Measurements from ENCODE around the gene EIF3K.
"Not testable (repeated sequence)": the region's sequence is repeated elsewhere in the genome, so short reads cannot be mapped to it uniquely, and the experiment has no call there.

The EIF3K gene

DNA sequence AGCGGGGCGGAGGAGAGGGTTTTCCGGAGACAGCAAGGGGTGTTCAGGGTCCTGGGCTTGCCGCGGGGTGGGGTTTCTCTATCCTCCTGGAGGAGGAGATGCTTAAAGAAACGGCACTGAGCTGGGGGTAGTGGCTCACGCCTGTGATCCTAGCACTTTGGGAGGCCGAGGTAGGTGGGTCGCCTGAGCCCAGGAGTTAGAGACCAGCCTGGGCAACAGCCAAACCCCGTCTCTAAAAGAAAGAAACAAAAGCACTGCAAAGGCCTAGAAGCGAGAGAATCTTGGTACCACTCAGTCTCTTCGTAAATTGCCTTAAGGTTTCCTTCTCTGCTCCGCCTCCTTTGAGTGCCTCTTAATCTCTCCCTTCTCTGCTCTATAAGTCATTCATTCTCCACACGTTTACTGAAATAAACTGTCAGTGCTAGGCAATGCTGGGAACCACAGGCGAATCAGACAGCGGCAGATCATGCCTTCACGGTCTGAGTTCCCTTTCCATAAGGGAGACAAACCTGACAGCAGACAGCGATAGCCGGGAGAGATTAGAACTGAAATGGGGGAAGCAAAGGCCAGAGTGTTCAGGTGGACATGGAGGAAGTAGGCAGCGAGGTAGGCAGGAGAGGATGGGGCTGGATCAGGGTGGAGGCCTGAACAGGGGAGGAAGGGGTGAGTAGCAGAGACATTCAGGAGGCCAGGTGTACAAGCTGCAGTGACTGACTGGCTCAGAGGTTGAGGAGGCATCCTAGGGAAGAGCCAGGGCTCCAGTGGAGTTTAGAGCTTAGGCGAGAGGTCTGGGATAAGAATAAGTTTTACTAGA, 580 bp downstream of the EIF3K start:
- no peak for DNase-seq (ENCODE audit: low read depth)

DNA sequence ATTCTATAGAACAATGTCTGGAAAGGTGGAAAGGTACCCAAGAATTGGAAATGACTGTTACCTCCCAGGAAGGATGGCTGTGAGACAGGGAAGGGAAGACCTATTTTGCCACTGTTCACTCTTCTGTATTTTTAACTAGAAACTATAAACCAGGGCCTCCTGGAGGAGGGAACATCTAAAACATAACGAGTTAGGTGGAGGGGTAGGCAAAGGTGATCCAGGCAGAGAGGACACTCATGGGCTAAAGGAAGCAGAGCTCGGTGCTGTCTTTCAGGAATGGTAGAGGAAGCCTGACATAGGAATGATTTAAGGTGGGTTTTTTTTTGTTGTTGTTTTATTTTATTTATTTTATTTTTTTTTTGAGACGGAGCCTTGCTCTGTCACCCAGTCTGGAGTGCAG, 5.8 kb downstream of the EIF3K start:
- DNase-seq (ENCODE audit: low read depth), result no peak

DNA sequence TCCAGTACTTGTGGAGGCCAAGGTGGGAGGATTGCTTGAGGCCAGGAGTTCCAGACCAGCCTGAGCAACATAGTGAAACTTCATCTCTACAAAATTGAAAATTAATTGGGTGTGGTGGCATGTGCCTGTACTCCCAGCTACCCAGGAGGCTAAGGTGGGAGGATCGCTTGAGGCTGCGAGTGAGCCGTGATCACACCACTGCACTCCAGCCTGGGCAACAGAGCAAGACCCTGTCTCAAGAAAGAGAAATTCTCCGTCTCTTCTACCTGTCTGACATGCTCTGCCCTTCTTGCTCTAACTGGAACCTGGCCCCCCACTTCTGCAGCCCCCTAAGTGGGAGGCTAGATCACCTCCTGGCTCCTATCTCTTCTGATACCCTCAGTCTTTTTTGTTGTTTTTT, 7.4 kb downstream of the EIF3K start:
- no peak for DNase-seq (ENCODE audit: low read depth)

DNA sequence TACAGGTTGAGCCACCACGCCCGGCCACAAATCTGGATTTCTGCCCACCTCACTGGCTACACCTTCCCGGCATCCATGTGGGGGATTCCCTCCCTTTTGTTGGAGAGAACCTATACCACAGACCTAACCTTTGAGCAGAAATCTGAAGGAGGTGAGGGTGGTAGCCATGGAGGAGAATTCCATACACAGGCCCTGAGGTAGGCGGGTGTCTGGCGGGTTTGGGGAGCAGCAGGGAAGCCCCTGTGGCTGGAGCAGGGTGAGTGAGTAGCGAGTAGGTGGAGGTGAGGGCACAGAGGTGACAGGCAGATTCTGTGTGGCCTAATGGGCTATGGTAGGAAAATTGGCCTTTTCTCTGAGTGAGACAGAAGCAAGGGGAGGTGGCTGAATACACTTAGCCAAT, 10.6 kb downstream of the EIF3K start:
- no peak for DNase-seq (ENCODE audit: low read depth)

DNA sequence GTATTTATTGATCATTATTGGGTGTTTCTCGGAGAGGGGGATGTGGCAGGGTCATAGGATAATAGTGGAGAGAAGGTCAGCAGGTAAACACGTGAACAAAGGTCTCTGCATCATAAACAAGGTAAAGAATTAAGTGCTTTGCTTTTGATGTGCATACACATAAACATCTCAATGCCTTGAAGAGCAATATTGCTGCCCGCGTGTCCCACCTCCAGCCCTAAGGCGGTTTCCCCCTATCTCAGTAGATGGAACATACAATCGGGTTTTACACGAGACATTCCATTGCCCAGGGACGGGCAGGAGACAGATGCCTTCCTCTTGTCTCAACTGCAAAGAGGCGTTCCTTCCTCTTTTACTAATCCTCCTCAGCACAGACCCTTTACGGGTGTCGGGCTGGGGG, 12.3 kb downstream of the EIF3K start:
- not testable (repeated sequence) for DNase-seq (ENCODE audit: low read depth)

DNA sequence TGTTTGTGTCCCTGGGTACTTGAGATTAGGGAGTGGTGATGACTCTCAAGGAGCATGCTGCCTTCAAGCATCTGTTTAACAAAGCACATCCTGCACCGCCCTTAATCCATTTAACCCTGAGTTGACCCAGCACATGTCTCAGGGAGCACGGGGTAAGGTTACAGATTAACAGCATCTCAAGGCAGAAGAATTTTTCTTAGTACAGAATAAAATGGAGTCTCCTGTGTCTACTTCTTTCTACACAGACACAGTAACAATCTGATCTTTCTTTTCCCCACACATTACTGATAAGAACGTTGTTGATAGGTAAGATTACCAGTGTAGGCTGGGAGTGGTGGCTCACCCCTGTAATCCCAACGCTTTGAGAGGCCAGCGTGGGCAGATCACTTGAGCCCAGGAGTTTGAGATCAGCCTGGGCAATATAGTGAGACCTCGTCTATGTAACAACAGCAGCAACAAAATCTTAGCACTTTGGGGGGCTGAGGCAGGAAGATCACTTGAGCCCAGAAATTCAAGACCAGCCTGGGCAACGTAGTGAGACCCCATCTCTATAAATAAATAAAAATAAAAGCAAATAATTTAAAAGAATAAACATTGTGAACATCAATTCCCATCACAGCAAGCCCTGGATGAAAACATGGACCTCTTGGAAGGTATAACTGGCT, 13.0 kb downstream of the EIF3K start:
- not testable (repeated sequence) for DNase-seq (ENCODE audit: low read depth)

DNA sequence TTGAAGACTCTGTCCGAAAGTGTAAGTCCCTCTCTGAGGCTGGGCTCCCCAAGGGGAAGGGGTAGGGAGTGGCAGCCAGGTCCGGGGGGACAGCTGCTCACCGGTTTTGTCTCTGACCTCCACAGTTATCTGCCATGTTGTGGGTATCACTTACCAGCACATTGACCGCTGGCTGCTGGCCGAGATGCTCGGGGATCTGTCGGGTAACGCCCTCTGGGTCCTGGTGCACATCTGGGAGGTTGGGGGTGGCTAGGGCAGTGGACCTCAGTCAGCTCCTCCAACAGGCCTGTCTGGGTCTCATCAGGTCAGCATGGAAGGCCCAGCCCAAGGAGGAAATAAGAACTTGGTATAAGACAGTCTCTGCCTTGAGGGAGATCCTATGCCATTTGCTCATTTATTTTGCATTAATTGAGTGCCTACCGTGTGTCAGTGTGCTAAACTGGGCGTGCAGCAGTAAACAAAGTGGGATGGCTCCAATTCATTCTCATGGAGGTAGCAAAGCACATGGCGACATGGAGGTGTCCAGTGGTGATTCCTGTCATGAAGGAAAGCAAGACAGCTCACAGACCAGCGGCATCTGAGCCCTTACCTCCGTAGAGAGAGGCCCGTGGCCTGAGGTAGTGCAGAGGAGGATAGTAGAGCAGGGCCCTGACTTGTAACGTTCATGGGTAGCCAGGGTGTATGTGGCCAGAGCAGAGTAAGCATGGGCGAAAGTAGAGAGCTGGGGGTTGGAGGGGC, 13.7 kb downstream of the EIF3K start:
- DNase-seq (ENCODE audit: low read depth), result no peak

DNA sequence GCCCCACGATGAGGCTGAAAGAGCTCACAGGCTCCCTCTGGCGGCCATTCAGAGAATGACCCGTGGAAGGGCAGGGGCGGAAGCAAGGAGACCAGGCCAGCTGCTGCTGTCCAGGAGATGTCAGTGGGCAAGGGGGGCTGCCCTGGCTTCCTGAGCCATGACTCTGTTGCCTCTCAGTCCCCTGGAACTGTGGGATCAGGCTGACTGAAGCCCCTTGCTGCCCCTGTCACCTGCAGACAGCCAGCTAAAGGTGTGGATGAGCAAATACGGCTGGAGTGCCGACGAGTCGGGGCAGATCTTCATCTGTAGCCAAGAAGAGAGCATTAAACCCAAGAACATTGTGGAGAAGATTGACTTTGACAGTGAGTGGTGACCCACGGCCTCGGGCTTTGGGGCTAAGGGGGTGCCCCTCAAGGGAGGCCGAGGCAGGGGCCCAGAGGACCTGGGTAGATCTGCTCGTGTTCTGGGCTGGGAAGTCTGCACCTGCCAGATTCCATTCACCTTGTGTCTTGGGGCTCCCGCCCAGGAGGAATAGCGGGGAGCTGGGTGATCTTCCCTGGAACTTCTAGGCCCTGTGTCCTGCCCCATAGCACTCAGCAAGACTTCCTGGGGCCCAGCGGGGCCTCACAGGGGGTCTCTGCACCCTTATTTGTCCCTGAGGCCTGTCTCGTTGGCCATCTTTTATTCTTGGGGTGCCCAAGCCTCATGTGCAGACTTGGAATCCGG, 15.9 kb downstream of the EIF3K start:
- DNase-seq (ENCODE audit: low read depth), result peak; percentile 51

DNA sequence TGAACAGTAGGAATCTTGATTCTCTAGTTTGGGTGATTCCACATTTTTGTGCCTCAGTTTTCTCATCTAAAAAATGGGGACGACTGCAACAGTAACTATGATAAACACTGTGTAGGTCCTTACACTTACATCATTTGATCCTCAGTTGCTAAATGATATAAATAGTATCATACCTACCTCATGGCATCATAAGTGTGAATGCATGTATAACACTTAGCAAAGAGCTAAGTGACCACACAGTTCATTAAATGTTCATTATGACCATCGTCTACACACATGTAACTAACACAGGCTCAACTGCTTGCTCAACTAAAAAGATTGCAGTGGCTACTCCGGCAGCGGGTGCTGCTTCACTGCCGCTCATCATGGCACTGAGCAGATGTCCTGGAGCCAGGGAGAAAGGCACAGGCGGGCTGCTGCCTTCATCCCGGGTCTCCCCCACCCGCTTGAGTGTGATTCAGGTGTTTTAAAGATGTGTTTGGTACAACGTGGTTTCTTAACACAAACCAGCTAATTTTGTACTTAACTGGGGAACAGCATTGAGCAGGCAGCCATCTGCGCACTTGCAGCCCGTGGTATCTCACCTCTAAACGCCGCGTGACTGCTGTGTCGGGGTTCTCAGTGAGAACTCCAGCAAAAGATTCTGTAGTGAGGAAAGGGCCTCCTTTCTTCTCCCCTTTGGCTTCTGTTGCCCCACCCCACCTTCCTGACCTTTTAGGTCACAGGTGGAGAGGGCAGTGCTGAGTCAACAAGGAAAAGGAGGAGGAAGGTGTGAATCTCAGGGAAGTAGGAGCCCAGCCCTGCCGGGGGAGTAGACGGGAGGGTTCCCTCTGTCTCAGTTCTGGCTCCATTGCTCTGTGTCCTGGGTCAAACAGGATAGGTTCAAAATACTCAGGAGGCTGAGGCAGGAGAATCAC, 16.8 kb downstream of the EIF3K start:
- no peak for DNase-seq (ENCODE audit: low read depth)

DNA sequence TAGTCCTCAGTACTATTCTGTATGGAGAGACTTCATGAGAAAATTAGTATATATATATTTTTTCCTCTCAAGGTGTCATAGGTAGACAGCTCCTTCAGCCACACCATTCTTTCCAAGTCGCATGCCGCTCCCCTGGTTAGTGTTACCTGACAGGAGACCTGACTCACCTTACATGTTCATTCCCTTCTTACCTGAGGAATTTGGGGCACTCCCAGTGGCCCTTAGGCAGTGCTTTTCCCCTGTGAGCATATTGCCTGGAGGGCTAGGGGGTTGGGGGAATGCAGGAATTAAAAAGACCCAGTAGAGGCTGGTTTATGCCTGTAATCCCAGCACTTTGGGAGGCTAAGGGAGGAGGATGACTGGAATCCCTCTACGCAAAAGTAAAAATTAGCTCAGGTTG, 19.5 kb downstream of the EIF3K start:
- DNase-seq (ENCODE audit: low read depth), result no peak

DNA sequence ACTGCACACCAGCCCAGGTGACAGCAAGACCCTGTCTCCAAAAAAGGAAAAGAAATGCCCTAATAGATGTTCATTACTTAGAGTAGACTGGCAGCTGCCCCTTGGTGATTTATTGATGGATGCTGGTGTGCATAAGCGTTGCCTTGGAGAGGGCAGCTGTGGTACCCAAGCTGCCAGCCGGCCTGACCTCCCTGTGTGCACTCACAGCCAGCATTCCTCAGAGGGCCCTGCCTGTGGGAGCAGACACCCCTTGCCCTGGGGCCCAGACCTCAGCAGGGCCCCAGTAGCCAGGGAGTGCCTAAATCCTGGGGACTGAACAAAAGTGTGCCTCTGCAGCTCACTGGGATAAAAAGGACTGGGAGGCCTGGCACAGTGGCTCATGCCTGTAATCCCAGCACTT, 20.7 kb downstream of the EIF3K start:
- DNase-seq (ENCODE audit: low read depth), result no peak

DNA sequence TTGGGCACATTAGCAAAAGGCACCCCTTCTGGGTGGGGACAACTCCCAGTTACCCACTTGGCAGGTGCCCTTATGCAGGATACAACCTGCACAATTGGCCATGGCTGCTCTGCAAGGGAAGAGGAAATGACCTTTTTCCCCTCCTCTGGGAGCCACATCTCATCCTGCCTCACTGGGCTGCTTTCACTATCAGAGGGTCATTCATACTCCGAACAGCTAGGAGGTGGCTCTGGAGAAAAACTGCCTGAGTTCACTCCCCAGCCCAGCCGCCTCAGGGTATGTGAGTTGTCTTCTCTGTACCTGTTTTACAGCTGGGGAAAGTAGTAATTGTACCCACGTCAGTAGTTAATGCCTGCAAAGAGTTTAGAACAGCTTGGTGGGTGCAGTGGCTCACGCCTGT, 21.4 kb downstream of the EIF3K start:
- no peak for DNase-seq (ENCODE audit: low read depth)

DNA sequence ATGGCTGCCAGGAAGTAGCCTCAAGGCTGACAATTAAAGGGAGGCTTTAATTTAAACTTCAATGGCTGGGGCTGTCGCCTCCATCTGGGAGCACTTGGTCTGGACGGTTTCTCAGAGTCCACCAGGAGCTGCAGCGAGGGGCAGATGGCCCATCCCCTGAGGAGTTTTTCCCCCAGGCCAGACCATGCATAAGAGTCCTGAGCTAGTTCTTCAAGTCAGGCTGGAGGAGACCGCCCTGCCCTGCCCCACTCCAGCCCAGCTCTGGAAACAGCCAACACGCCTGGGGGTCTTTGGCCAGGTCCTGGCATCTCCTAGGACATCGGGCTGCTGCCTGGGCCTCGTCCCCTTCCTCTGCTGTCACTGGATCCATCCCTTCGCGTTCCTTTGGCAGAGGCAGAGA, 23.2 kb downstream of the EIF3K start:
- DNase-seq (ENCODE audit: low read depth), result no peak

DNA sequence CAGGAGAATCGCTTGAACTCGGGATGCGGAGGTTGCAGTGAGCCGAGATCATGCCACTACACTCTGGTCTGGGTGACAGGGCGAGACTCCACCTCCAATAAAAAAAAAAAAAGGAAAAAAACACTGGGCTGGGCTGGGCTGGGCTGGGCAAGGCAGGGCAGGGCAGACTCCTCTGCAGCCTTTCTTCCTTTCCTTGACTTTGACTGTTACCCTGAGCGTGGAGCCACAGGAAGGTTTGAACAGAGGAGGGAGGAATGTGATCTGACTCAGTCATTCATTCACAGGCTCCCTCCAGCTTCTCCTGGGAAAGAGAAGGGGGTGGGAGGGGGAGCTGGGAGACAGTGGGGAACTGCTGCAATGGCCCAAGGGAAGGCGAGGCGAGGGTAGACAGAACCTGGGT, 25.7 kb downstream of the EIF3K start:
- no peak for DNase-seq (ENCODE audit: low read depth)

DNA sequence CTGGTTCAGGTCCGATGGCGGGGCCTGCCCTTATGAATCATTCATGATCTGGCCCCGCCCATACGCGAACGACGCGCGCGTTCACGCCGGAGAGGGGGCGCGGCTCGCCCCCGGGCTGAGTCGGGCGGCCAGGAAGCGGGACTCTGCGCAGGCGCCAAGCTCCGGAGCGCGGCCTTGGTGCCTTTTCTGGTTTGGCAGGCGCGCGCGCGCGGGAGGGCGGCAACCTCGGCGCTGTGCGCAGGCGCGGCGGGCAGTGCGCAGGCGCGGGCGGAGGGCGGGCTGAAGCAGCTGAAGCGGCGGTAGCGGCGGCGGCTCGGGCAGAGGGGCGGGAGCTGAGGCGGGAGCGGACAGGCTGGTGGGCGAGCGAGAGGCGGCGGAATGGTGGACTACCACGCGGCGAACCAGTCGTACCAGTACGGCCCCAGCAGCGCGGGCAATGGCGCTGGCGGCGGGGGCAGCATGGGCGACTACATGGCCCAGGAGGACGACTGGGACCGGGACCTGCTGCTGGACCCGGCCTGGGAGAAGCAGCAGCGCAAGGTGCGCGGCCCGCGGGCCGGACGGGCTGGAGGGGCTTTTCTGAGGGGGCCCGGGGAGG, 28.5 kb downstream of the EIF3K start, which contains the start of gene ACTN4:
Gene ACTN4 (plus strand): TSS at position 282 of the 598 bp plus-strand sequence. CDS start 97 bp downstream, at position 379.
- DNase-seq (ENCODE audit: low read depth), result peak; percentile 100

DNA sequence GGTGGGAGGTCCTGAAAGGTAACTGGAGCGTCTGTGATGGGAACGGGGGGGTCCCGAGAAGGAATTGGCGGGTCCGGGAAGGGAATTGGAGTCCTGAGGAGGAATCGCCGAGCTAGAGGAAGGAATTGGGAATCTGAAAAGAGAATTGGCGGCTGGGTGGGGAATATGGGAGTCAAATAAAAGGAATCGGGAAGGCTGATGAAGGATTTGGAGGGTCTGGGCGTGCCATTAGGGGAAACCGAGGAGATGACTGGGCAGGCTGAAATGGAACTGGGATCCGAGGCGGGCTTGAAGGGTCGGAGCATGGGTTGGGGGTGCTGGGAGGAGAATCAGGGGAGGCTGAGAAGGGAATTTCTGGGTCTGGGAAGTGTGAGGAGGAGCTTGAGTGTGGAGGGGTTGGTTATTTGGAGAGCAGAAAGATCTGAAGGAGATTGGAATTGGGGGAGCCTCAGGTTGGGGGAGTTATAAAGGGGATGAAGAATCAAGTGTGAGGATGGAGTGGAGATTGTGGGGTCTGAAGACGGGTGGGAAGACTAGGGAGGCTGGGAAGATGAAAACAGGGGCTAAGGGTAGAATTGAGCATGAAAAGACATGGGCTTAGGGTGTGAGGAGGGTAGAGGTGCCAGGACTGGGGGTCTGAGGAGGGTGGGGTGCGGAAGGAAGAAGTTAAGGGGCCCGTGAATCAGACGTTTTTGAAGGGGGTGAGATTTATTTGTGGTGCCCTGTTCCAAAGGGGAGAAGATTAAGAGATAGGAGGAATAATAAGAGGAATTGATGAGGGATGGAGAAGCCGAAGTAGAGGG, 29.2 kb downstream of the EIF3K start:
- no peak for DNase-seq (ENCODE audit: low read depth)

DNA sequence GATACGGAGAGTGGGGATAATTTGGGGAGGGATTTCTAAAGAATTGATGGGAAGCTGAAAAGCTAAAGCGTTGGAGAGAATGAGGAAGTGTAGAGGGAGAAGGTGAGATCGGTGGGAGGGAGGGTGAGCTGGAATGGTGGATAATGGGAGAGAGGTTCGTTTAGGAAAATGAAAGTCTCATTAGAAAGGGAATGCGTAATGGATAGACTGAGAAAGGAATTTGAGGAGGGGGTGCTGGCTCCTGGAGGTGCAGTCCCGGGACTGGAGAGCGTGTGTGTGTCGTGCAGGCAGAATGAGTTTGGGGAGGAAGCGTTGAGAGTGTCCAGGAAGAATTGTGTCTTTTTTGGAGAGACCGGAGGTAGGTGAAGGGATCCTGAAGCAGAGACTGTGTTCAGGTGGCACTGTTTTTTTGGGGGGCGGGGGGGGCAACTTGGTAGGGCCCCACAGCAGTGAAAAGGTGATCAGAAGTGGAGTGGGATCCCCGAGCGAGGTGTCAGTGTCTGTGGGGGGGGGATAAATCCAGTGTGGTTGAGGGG, 29.8 kb downstream of the EIF3K start:
- no peak for DNase-seq (ENCODE audit: low read depth)

DNA sequence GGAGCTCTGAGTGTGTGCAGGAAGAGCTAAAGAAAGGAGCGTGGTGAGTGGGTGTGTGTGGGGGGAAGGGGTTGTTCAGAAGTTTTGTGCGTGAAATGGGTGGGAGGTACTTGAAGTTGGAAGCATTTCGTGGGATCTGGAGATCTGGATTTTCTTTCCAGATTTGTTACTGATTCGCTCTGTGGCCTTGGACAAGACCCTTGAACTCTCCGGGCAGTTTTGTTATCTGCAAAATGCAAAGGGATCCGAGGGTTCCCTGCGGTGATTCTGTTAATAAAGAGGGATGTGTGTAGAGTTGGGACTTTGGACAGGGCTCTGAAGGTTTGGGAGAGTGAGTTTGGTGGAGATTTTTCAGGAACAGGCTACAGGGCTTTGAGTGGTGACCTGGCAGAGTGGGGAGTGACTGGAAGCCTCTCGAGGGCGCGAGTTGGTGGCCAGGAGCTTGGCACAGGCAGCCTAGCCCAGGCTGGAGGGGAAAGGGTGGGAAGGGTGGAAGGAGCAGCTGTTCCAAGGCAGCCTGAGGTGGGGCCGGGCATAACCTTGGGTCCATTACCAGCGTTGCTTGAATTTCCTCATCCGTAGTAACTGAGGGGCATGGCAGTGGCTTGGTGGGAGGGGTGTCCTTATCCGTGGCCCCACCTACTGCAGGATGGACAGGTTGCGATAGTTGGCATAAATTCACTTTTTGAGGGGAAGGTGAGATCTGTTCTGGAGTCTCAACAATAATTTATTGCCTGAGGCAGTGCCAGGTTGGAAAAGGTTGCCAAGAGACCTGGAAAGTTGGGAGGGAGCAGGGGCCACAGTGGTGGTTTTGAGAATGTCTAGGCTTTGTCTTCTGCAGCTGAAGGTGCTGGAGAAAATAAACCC, 30.6 kb downstream of the EIF3K start:
- DNase-seq (ENCODE audit: low read depth), result no peak

Measured in stimulated activated CD8-positive, alpha-beta memory T cell treated with anti-CD3 and anti-CD28 coated beads, Interleukin-7, amount 100 ng/mL, for 24 hours (primary cell).